Esophagus muscularis mucosa (tissue), 4 donors: ENCODE results near the gene LIMS1. TPM values are rescaled to one million over a fixed set of nuclear protein-coding genes. Genes with fewer than 3 reads are reported as not detected.

Experiments
- DNase-seq: peaks from one replicate; pipeline ENCODE4 v3.0.0-alpha.2; 2017; ENCODE audit errors: extremely low spot score
- H3K27ac ChIP-seq, 4 donors: fragments of 200-600 bp; sonication (generic); replicated peaks in 1 of 4; 1 replicate in 3 of 4; 2 replicates in 1 of 4; pipeline ENCODE4 v1.5.1; 2016 to 2019; ENCODE audit warnings: mild to moderate bottlenecking in 1 of 4
- H3K27me3 ChIP-seq, 4 donors: fragments of 200-600 bp; sonication (generic); one replicate each; pipeline versions ENCODE4 v1.5.1 to v1.6.0; 2016 to 2019
- H3K36me3 ChIP-seq, 4 donors: fragments of 200-600 bp; sonication (generic); one replicate each; pipeline ENCODE4 v1.5.1; 2016 to 2019
- H3K4me1 ChIP-seq, 4 donors: fragments of 200-600 bp; sonication (generic); one replicate each; pipeline ENCODE4 v1.5.1; 2016 to 2019
- H3K4me3 ChIP-seq, 4 donors: fragments of 200-600 bp; sonication (generic); 1 replicate in 2 of 4; 2 replicates in 2 of 4; pipeline ENCODE4 v1.5.1; 2016 to 2019; ENCODE audit warnings: mild to moderate bottlenecking in 4 of 4, moderate library complexity in 1 of 4
- H3K9me3 ChIP-seq, 4 donors: fragments of 200-600 bp; sonication (generic); 1 replicate in 3 of 4; 2 replicates in 1 of 4; pipeline ENCODE4 v1.5.1; 2016 to 2019
- EP300 ChIP-seq: sonication (generic); formaldehyde crosslinking; IDR thresholded peaks from one replicate; pipeline ENCODE4 v1.6.1; 2017; ENCODE audit warnings: antibody characterized with exemption
- POLR2A ChIP-seq: fragments of 450-650 bp; IDR thresholded peaks from one replicate; pipeline ENCODE4 v1.6.1; 2017; ENCODE audit warnings: antibody characterized with exemption, moderate library complexity, mild to moderate bottlenecking, low read depth
- POLR2AphosphoS5 ChIP-seq, 2 donors: sonication (generic); formaldehyde crosslinking; IDR thresholded peaks; one replicate each; pipeline ENCODE4 v1.6.1; 2017; ENCODE audit warnings: antibody characterized with exemption in 2 of 2
- WGBS: methylation state at CpG from one replicate; pipeline ENCODE4 v1.1.5; 2018; 5-methylcytosine and 5-hydroxymethylcytosine counted together
- intact Hi-C: fragments of 100-400 bp; cut with DNase I; formaldehyde crosslinking; loops from one replicate; pipeline ENCODE4 v1.15.1; 2023
- total RNA-seq, 4 donors: library from RNA; depleted of rRNA; stranded (reverse); fragments of >200 nt; gene quantifications; one replicate each; pipeline versions ENCODE4 v1.1.0 to v1.2.1, GENCODE V29; 2016
- TF ChIP-seq, protein P1 (sequence below), 3 experiments: fragments of 200-600 bp in 2 of 3; fragments of 450-650 bp in 1 of 3; sonication (generic) in 2 of 3; IDR thresholded peaks; one replicate each; pipeline ENCODE4 v1.5.1; 2017 to 2019; ENCODE audit warnings: antibody characterized with exemption in 3 of 3, mild to moderate bottlenecking in 2 of 3, moderate library complexity in 1 of 3

LIMS1 gene
- total RNA-seq, 4 donors from 2014 or later = 71.0 to 141 (median 123) TPM

DNA sequence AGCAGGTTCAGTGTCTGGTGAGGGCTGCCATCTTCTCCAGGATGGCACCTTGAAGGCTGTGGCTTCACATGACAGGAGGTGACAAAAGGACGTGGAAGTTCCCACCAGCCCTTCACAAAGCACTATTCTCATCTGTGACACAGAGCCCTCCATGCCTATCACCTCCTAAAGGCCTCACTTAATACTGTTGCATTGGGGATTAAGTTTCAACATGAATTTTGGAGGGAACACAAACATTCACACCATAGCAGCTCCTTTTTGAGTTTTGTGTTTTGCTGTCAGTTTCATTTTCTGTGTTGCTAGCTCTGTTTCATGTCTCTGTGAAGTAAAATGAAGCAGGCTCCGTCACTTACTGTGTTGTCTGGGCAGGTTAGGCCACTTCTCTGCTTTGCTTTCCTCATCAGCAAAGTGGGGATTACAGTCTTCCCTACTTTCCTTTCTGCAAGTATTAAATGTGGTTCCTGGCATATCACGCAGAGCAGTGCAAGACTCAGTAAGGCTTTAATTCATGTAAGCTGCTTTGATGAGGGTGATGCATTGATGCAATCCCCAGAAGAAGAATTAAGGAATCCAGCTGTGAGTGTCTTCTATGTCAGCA lies 31.6 kb downstream of the LIMS1 start:
- Histone ChIP-seq H3K27ac (peak overlapping the region; percentile 17 to 71 (median 50)), H3K36me3 (no peaks in the 10 kb centered on the region), H3K9me3 (no peaks in the 10 kb centered on the region), H3K4me1 (peaks cover 7 to 72% (median 61%) of the 10 kb centered on the region in 4 donors), H3K27me3 (no peaks in the 10 kb centered on the region), H3K4me3 (no peak overlapping the region)
- no peak for DNase-seq
- WGBS = 67% methylated on average over 3 of the region's 3 CpGs
- TF ChIP-seq, protein P1, sequence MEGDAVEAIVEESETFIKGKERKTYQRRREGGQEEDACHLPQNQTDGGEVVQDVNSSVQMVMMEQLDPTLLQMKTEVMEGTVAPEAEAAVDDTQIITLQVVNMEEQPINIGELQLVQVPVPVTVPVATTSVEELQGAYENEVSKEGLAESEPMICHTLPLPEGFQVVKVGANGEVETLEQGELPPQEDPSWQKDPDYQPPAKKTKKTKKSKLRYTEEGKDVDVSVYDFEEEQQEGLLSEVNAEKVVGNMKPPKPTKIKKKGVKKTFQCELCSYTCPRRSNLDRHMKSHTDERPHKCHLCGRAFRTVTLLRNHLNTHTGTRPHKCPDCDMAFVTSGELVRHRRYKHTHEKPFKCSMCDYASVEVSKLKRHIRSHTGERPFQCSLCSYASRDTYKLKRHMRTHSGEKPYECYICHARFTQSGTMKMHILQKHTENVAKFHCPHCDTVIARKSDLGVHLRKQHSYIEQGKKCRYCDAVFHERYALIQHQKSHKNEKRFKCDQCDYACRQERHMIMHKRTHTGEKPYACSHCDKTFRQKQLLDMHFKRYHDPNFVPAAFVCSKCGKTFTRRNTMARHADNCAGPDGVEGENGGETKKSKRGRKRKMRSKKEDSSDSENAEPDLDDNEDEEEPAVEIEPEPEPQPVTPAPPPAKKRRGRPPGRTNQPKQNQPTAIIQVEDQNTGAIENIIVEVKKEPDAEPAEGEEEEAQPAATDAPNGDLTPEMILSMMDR (IDR thresholded peaks at IDR 0.05) = no peak
- TF ChIP-seq POLR2AphosphoS5 (IDR thresholded peaks at IDR 0.05) = no peak
- no peak for TF ChIP-seq EP300
- no peak for TF ChIP-seq POLR2A
- intact Hi-C loops = no loop called here

DNA sequence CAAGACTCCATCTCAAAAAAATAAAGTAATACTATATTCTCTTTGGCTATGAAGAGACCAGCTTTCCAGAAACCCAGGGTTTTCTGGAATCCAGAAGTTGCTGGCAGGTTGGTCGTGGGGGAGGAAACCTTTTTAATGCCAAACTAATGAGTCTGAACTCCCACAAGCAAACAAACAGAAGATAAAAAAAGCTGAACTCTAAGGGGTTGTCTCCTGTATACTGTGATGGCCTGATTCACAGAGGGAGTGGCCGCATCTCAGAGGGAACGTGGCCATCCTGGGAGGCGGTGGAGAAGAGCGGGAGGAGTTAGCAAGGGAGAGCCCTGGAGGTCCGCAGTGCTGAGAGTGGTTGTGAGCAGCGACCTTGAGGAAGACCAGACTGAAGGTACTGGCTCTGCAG lies 36.1 kb downstream of the LIMS1 start:
- no peak for TF ChIP-seq POLR2AphosphoS5 (IDR thresholded peaks at IDR 0.05)
- TF ChIP-seq EP300 = no peak
- TF ChIP-seq, protein P1 (IDR thresholded peaks at IDR 0.05) = no peak
- TF ChIP-seq POLR2A = no peak
- H3K9me3 ChIP-seq = no peaks in the 10 kb centered on the region
- DNase-seq = no peak
- 79% methylated on average over 7 of the region's 7 CpGs for WGBS
- H3K4me3 ChIP-seq = no peak overlapping the region
- H3K4me1 ChIP-seq = peaks cover 9 to 83% (median 75%) of the 10 kb centered on the region in 4 donors
- intact Hi-C loops = no loop called here
- no peak overlapping the region for H3K27ac ChIP-seq
- H3K36me3 ChIP-seq = no peaks in the 10 kb centered on the region
- H3K27me3 ChIP-seq = no peaks in the 10 kb centered on the region

DNA sequence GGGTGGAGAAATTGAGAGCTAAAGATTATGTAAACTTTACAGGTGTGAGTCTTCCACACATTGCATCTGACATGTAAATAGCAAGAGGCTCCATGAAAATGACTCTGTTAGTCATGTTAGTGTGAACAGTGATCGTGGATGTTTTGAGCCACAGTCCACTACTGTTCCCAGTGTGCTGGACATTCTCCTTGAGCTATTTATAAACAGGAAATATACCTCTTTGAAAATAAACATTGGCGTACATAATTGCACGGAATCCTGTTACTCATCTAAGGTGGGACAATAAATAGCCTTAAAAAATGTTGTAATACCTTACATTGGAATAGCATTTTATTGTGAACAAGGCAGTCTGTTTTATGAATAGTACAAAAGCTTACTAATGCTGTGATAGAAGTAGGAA lies 37.0 kb downstream of the LIMS1 start:
- no peaks in the 10 kb centered on the region for H3K9me3 ChIP-seq
- no peaks in the 10 kb centered on the region for H3K36me3 ChIP-seq
- intact Hi-C loops = no loop called here
- H3K4me1 ChIP-seq = peaks cover 14 to 83% (median 75%) of the 10 kb centered on the region in 4 donors
- WGBS = 53% methylated on average over 3 of the region's 3 CpGs
- no peak overlapping the region for H3K4me3 ChIP-seq
- no peak overlapping the region for H3K27ac ChIP-seq
- no peak for DNase-seq
- TF ChIP-seq EP300 (no peak), POLR2AphosphoS5 (IDR thresholded peaks at IDR 0.05) (no peak), POLR2A (no peak)
- TF ChIP-seq, protein P1 (IDR thresholded peaks at IDR 0.05) = no peak
- no peaks in the 10 kb centered on the region for H3K27me3 ChIP-seq

DNA sequence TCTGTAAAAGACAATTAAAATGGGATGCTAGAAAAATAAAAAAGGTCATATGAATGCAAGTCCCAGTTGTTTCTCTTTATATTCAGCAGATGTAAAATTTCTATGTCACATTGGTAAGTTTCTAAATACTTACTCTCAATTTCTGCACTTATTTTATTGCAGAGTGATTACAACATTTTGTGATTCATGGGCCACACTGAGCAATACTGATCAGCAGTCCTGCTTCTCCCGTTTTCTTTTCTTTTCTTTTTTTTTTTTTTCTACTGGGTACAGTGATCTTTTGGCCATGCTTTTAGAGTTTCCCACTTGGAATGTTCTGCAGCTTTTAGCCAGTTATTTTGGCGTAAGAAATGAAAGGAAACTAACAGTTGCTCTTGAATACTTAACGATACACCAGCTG lies 38.8 kb downstream of the LIMS1 start:
- Histone ChIP-seq H3K27ac (no peak overlapping the region), H3K4me3 (no peak overlapping the region), H3K4me1 (peaks cover 14 to 91% (median 81%) of the 10 kb centered on the region in 4 donors), H3K9me3 (no peaks in the 10 kb centered on the region), H3K27me3 (no peaks in the 10 kb centered on the region), H3K36me3 (no peaks in the 10 kb centered on the region)
- no peak for DNase-seq
- intact Hi-C loops = no loop called here
- 37% methylated on average over 3 of the region's 3 CpGs for WGBS
- TF ChIP-seq EP300 (no peak), POLR2AphosphoS5 (IDR thresholded peaks at IDR 0.05) (peak in 1 of 2 donors; percentile 19), POLR2A (no peak)
- TF ChIP-seq, protein P1 (IDR thresholded peaks at IDR 0.05) = no peak

DNA sequence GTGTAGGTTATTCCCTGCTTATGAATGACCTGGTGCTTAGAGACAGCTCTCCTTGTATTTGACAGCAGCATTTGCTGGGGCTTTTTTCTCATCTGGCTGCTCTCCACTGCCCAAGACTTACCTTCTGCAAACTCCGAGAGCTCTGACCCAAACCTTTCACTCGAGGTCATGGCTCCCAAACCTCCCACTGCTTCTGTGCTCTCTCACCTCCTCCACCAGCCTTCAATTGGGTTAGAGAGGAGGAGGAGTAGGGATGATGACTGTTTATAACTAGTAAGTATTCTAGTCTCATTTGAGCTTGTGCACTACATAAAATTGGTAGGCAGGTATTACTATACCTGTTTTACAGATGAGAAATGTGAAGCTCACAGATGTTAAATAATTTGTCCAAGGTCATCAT lies 40.1 kb downstream of the LIMS1 start:
- intact Hi-C loops = no loop called here
- no peaks in the 10 kb centered on the region for H3K36me3 ChIP-seq
- no peaks in the 10 kb centered on the region for H3K27me3 ChIP-seq
- H3K27ac ChIP-seq = no peak overlapping the region
- no peak for TF ChIP-seq POLR2AphosphoS5 (IDR thresholded peaks at IDR 0.05)
- TF ChIP-seq POLR2A = no peak
- TF ChIP-seq EP300 = no peak
- TF ChIP-seq, protein P1 (IDR thresholded peaks at IDR 0.05) = no peak
- DNase-seq = no peak
- WGBS = 69% methylated on average over 2 of the region's 2 CpGs
- no peaks in the 10 kb centered on the region for H3K9me3 ChIP-seq
- no peak overlapping the region for H3K4me3 ChIP-seq
- peaks cover 16 to 89% (median 86%) of the 10 kb centered on the region in 4 donors for H3K4me1 ChIP-seq
